Measurements from ENCODE around the gene WHAMM.

The WHAMM gene

DNA sequence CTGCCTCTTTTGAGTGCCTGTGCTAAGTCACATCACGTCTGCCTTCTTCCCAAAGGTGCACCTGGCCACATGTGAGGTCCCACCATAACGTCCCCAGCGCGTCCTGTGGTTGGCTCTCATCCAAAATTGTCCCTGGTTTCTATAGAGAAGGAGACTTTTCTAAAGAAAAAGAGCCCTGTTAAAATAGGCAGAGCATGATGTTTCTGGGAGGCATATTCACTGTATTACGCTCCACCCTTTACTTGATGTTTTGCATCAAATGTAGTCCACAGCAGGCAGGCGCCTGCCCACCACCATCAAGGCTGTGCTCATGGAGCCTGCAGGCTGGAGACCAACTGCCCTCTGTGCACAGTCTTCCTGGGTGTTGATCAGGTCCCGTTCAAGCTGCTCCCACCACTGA, 36.3 kb downstream of the WHAMM start:
- TF ChIP-seq, protein P1, sequence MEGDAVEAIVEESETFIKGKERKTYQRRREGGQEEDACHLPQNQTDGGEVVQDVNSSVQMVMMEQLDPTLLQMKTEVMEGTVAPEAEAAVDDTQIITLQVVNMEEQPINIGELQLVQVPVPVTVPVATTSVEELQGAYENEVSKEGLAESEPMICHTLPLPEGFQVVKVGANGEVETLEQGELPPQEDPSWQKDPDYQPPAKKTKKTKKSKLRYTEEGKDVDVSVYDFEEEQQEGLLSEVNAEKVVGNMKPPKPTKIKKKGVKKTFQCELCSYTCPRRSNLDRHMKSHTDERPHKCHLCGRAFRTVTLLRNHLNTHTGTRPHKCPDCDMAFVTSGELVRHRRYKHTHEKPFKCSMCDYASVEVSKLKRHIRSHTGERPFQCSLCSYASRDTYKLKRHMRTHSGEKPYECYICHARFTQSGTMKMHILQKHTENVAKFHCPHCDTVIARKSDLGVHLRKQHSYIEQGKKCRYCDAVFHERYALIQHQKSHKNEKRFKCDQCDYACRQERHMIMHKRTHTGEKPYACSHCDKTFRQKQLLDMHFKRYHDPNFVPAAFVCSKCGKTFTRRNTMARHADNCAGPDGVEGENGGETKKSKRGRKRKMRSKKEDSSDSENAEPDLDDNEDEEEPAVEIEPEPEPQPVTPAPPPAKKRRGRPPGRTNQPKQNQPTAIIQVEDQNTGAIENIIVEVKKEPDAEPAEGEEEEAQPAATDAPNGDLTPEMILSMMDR (IDR thresholded peaks at IDR 0.05; ENCODE audit: low read depth, low read length), result no peak
- no peak for DNase-seq (ENCODE audit: extremely low read depth, low read depth)

DNA sequence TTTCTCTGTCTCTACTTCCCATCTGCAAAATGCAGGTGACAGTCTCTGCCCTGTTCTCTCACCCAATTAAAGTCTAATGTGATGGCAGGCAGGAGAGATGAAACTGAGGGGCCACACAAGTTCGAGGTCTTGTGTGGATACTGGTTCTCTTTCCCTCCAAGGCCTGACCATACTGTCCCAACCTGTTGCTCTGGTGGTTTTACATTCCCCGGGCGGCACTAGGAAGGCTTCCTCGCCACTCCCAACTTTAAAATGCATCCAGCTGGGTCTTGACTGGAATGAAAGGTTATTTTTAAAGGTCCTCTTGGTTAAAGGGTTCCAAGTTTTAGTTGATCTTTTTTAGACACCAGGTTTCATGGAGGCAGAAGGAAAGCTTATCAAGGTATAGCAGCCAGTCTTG, 37.2 kb downstream of the WHAMM start:
- TF ChIP-seq, protein P1 (IDR thresholded peaks at IDR 0.05; ENCODE audit: low read depth, low read length), result no peak

DNA sequence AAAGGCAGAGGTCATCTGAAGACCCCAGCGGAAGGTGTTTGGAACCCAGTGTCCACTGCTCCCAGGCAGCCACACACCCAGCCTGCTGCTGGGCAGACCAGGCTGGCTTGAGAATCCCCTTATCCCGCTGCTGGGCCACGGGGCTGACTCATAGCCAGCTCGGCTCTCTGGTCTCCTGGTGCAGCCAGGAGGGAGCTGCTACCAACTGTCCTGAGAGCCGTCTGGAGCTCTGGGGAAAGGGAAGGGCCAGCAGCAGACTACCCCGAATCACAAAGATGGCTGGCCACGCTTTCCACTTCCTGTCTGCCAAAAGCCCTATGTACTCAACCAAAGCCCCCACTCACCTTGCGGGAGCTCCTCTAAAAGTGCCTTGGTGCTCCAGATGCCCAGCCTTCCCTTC, 38.3 kb downstream of the WHAMM start:
- TF ChIP-seq, protein P1 (IDR thresholded peaks at IDR 0.05; ENCODE audit: low read depth, low read length), result no peak
- DNase-seq (ENCODE audit: extremely low read depth, low read depth), result no peak

More for the DNA sequence above, 37.2 kb downstream of the WHAMM start:
- DNase-seq (ENCODE audit: extremely low read depth, low read depth), result no peak

DNA sequence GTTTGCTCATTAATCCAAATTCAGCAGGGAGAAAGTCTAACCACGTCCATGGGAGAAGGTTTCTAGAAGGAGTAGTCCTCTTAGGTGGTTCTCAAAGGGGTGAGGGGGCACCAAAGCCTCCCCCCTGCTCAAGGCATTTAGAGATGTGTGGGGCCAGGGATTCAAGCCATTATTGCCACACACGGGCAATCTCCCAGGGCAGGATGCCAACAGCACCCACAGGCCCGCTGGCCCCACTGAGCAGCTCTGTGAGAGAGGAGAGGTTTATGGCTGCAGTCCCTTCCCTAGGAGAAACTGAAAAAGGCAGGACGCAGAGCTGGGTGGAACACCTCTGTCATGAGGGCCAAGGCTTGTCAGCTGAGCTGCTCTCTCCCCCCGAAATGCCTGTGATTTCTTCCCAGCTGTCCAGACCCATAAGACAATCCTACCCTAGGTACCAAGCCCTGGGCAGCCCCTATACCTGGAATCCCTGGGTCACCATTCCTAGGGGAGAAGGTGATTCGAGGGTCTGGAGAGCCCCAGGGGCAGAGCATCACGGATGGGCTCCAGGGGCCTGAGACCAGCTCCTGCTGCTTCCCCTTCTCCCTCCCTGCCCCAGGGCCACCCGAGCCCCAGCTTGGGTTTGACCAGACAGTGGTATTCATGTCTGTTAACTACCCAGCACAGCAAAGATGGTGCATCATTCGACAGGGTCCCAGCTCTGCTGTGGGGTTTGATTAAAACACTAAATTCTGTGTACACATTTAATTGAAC, 39.0 kb downstream of the WHAMM start:
- TF ChIP-seq, protein P1 (IDR thresholded peaks at IDR 0.05; ENCODE audit: low read depth, low read length), result no peak
- DNase-seq (ENCODE audit: extremely low read depth, low read depth), result no peak

DNA sequence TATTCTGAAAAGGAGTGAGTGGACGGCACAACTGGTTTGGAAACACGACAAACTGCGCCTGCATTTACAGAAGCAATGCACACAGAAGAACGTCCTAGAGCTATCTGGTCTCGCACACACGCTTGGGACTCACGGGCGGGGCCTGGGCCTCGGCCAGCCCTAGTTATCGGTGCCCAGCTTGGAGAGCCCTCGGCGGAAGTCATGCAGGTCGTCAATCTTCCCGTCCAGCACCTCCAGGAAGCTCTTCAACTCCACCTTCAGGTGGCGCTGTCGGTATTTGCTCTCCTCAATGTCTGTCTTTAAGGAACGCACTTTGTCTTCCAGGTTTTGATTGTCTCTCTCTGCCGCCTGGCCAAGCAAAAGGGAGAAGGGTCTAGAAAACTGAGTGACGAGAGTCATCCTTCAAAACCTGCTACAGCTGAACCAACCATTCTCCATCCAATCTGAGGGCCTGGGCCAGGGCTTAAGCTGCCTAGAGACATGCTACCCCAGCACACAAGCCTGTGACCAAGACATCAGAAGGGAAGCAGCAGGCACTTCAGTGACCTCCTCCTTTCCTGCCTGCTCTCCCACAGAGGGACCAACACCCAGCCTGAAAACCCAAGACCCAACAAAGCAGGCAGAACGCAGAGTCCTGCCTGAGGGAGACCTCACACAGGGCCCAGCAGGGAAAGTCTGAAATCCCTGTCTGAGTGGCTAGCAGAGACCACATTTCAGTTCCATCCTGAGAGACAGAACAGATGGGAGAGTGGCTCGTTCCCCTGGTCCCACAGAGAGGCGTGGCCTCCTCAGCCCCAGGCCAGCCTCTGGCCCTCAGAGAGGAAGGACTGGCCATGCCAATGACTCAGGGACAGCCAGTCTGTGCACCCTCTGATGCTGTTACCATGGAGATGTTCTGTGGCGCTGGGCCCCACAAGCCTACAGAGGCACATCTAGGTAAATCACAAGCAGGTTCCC, 40.4 kb downstream of the WHAMM start:
- TF ChIP-seq, protein P1 (IDR thresholded peaks at IDR 0.05; ENCODE audit: low read depth, low read length), result peak; percentile 74
- peak; percentile 62 for DNase-seq (ENCODE audit: extremely low read depth, low read depth)

DNA sequence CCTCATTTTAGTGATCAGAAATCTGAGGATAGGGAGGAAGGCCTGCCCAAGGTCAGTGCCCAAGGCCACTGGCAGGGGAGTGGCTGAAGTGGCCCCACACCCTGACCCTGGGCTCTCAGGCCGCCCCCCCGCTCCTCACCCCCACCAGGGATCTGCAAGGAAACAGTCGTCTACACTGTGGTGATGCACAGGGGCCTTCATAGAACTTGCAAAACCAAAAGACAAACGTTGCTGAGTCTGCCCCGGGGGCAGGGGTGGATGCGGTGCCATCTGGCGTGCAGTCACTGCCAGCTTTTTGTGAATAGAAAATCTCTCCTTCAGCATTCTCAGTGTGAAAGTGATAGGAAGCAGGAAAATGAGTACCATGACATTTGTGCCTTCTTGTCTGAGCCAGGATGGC, 41.3 kb downstream of the WHAMM start:
- TF ChIP-seq, protein P1 (IDR thresholded peaks at IDR 0.05; ENCODE audit: low read depth, low read length), result no peak
- no peak for DNase-seq (ENCODE audit: extremely low read depth, low read depth)

Data from AG09319 (cell line).